ENCODE data around the gene SLIT3.

The SLIT3 gene

GRCh38 chr5:169290895-169291294 lies 10.0 kb downstream of the SLIT3 start:
- Histone ChIP-seq H3K79me2 (peaks cover 78% of the 10 kb centered on the region), H3K27ac (no peak overlapping the region)

DNA sequence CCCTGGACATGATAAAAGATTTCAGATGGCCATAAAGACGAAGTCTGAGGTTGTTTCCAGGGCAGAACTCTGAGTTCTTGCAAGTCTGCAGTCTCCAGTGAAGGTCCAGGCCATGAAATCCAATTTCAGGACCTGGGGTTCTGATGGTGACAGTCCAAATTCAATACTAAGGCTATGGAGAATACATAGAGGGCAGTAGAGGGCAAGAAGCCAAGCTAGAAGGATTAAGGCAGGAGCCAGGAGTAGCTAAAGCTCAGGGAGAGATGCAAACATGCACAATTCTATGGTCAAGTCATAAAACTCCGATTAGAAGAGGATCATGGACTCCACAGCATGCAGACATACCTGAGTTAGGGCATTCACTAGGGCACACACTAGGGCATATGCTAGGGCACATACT lies 11.4 kb downstream of the SLIT3 start:
- Histone ChIP-seq H2AFZ (no peak overlapping the region), H3K36me3 (ENCODE audit: control insufficient read depth, insufficient read depth, low read length) (no peaks in the 10 kb centered on the region), H3K27ac (no peak overlapping the region)

More at GRCh38 chr5:169290895-169291294, 10.0 kb downstream of the SLIT3 start:
- Histone ChIP-seq H3K36me3 (ENCODE audit: control insufficient read depth, insufficient read depth, low read length) (no peaks in the 10 kb centered on the region), H3K4me2 (ENCODE audit: low read length) (no peak overlapping the region), H3K9me3 (ENCODE audit: control insufficient read depth, low read length) (no peaks in the 10 kb centered on the region), H3K9ac (no peak overlapping the region), H3K27me3 (ENCODE audit: control insufficient read depth, insufficient read depth, low read length) (no peaks in the 10 kb centered on the region), H3K4me1 (peaks cover 36% of the 10 kb centered on the region), H2AFZ (no peak overlapping the region), H3K4me3 (ENCODE audit: low read depth, low read length) (no peak overlapping the region)
- TF ChIP-seq, protein P1, sequence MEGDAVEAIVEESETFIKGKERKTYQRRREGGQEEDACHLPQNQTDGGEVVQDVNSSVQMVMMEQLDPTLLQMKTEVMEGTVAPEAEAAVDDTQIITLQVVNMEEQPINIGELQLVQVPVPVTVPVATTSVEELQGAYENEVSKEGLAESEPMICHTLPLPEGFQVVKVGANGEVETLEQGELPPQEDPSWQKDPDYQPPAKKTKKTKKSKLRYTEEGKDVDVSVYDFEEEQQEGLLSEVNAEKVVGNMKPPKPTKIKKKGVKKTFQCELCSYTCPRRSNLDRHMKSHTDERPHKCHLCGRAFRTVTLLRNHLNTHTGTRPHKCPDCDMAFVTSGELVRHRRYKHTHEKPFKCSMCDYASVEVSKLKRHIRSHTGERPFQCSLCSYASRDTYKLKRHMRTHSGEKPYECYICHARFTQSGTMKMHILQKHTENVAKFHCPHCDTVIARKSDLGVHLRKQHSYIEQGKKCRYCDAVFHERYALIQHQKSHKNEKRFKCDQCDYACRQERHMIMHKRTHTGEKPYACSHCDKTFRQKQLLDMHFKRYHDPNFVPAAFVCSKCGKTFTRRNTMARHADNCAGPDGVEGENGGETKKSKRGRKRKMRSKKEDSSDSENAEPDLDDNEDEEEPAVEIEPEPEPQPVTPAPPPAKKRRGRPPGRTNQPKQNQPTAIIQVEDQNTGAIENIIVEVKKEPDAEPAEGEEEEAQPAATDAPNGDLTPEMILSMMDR (IDR thresholded peaks at IDR 0.05), result no peak

GRCh38 chr5:169288066-169288930 lies 12.6 kb downstream of the SLIT3 start:
- TF ChIP-seq, protein P1 (IDR thresholded peaks at IDR 0.05), result no peak
- H3K27ac ChIP-seq, result no peak overlapping the region
- no peaks in the 10 kb centered on the region for H3K27me3 ChIP-seq (ENCODE audit: control insufficient read depth, insufficient read depth, low read length)
- H3K9ac ChIP-seq, result no peak overlapping the region
- H3K4me1 ChIP-seq, result peaks cover 39% of the 10 kb centered on the region
- no peak overlapping the region for H3K4me2 ChIP-seq (ENCODE audit: low read length)
- H3K36me3 ChIP-seq (ENCODE audit: control insufficient read depth, insufficient read depth, low read length), result no peaks in the 10 kb centered on the region
- H2AFZ ChIP-seq, result no peak overlapping the region
- no peaks in the 10 kb centered on the region for H3K9me3 ChIP-seq (ENCODE audit: control insufficient read depth, low read length)
- no peak overlapping the region for H3K4me3 ChIP-seq (ENCODE audit: low read depth, low read length)
- H3K79me2 ChIP-seq, result peaks cover 70% of the 10 kb centered on the region

More for the DNA sequence above, 11.4 kb downstream of the SLIT3 start:
- H3K9ac ChIP-seq, result no peak overlapping the region
- H3K9me3 ChIP-seq (ENCODE audit: control insufficient read depth, low read length), result no peaks in the 10 kb centered on the region
- H3K79me2 ChIP-seq, result peaks cover 79% of the 10 kb centered on the region
- peaks cover 36% of the 10 kb centered on the region for H3K4me1 ChIP-seq
- no peak overlapping the region for H3K4me3 ChIP-seq (ENCODE audit: low read depth, low read length)
- H3K4me2 ChIP-seq (ENCODE audit: low read length), result no peak overlapping the region
- H3K27me3 ChIP-seq (ENCODE audit: control insufficient read depth, insufficient read depth, low read length), result no peaks in the 10 kb centered on the region
- TF ChIP-seq, protein P1 (IDR thresholded peaks at IDR 0.05), result peak; percentile 20

- TF ChIP-seq, protein P1 (IDR thresholded peaks at IDR 0.05), result no peak
- no peak overlapping the region for H3K9ac ChIP-seq
- H3K27me3 ChIP-seq (ENCODE audit: control insufficient read depth, insufficient read depth, low read length), result no peaks in the 10 kb centered on the region
- no peaks in the 10 kb centered on the region for H3K36me3 ChIP-seq (ENCODE audit: control insufficient read depth, insufficient read depth, low read length)
- H3K4me2 ChIP-seq (ENCODE audit: low read length), result no peak overlapping the region
- H3K27ac ChIP-seq, result no peak overlapping the region
- no peak overlapping the region for H2AFZ ChIP-seq
- H3K4me1 ChIP-seq, result peaks cover 39% of the 10 kb centered on the region
- peaks cover 62% of the 10 kb centered on the region for H3K79me2 ChIP-seq
- no peak overlapping the region for H3K4me3 ChIP-seq (ENCODE audit: low read depth, low read length)
- H3K9me3 ChIP-seq (ENCODE audit: control insufficient read depth, low read length), result no peaks in the 10 kb centered on the region
Observed at GRCh38 chr5:169287529-169287928, 13.4 kb downstream of the SLIT3 start.
